GM20431 (cell line): ENCODE results near the gene SRRM2.

Experiments
- in situ Hi-C: fragments of 300-500 bp; cut with MseI, MboI; formaldehyde crosslinking; loops from one replicate; pipeline ENCODE4 v1.15.0; 2020; ENCODE audit warnings: low sequenced_read_pairs; ENCODE audit not compliant: unreplicated experiment

Gene SRRM2

DNA sequence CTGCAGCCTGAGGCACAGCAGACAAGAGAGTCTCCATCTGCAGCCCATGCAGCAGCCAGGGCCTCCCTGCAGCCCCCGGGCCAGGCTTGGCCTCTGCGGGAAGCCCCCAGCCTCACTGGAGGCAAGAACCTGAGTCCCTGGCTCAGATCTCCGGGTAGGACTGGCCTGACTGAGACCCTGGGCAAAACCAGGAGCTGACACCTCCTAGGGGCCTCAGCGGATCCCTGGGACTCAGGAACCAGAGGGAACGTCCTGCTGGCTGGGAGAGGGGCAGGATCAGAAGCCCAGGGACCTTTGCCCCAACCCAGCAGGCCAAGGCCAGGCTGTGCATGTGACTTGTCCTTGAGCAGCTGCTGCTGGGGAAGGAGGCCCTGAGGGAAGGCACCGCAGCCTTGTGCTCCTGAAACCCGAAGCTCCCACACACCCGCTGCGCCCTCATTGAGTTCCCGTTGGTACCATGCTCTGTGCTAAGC is 62.9 kb downstream of the SRRM2 start:
- in situ Hi-C loops, result no loop called here

DNA sequence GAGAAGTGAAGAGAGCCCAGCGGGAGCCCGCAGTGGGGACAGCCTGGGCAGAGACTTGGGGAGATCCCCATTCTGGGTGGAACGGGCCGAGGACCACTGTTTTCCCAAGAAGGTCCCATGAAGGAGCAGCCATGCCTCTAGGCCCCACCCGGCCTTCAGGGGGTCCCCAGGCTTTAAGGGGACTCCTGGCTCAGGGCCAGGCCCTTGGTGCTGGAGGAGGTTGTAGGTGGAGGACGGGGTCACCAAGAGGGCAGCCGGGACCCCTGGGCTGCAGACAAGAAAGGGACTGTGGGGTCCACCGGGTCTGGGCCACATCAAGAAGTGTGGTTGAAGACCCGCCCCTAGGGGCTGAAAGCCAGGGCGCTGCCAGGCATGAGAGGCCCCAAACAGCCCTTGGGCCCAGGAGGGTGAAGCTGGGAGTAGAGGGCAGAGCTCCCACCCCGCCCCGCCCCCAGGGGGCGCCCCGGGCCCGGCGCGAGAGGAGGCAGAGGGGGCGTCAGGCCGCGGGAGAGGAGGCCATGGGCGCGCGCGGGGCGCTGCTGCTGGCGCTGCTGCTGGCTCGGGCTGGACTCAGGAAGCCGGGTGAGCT is 64.4 kb downstream of the SRRM2 start, which contains the start of gene PRSS21:
Gene PRSS21 (plus strand): TSS at position 487 of the 589 bp plus-strand sequence. CDS start 32 bp downstream, at position 519.
- in situ Hi-C loops, result no loop called here

GRCh38 chr16:2817340-2818271 is 65.2 kb downstream of the SRRM2 start:
- in situ Hi-C loops, result no loop called here

- in situ Hi-C loops, result no loop called here
These were observed 65.9 kb downstream of the SRRM2 start for GRCh38 chr16:2818272-2818876.

DNA sequence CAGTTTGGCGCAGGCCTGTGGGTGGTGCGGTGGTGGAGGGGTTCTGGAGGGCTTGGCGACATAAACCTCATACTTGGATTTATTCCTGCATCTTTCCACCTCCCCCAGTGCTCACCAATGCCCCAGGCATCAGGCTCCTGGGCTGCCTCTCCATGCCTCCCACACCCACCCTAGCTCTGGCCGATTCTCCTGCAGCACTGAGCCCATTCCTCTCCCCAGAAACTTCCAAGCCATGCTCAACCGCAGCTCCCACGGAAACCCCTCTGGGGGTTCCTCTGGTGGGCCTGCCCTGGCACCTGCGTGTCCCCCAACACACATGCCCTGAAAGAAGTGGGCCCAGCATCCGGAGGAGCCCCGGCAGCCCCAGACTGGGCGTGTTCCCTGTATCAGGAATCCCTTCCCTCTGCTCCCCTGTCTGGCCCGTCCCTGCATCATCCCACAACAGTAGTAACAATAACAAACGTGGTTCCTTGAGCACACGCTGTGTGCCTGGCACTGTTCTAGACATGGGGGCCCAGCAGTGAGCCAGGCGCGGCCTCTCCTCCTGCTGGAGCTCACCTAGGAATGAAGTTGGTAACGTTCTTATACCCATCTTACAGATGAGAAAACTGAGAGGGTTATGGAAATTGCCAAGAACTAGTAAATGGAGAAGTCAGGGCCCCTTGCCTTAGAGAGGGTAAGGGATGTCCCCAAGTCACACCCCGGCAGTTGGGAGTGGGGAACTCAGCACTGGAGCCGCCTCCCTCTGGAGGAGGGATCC is 66.9 kb downstream of the SRRM2 start:
- in situ Hi-C loops, result no loop called here

GRCh38 chr16:2819939-2820835 is 67.7 kb downstream of the SRRM2 start:
- in situ Hi-C loops, result no loop called here
